Measurements from ENCODE around the gene HLA-G.

Gene HLA-G

GRCh38 chr6:29858006-29858405 lies 30.4 kb downstream of the HLA-G start:
- TF ChIP-seq CTCF (IDR thresholded peaks at IDR 0.05), result no peak

GRCh38 chr6:29861521-29862255 lies 34.1 kb downstream of the HLA-G start:
- no peak overlapping the region for H3K27ac ChIP-seq
- H3K4me1 ChIP-seq (ENCODE audit: control insufficient read depth in 1 of 2, insufficient read depth in 1 of 2, low read depth in 1 of 2, low read length in 1 of 2), result no peaks in the 10 kb centered on the region
- H3K36me3 ChIP-seq, result no peaks in the 10 kb centered on the region
- TF ChIP-seq CTCF (IDR thresholded peaks at IDR 0.05), result no peak
- no peaks in the 10 kb centered on the region for H3K9me3 ChIP-seq
- peaks cover 90% of the 10 kb centered on the region for H3K27me3 ChIP-seq
- no peak overlapping the region for H3K4me3 ChIP-seq (ENCODE audit: low read depth in 1 of 2, low read length in 1 of 2)

More at GRCh38 chr6:29858006-29858405, 30.4 kb downstream of the HLA-G start:
- Histone ChIP-seq H3K9me3 (no peaks in the 10 kb centered on the region), H3K4me3 (ENCODE audit: low read depth in 1 of 2, low read length in 1 of 2) (no peak overlapping the region), H3K27me3 (peaks cover 66% of the 10 kb centered on the region), H3K27ac (no peak overlapping the region), H3K36me3 (no peaks in the 10 kb centered on the region), H3K4me1 (ENCODE audit: control insufficient read depth in 1 of 2, insufficient read depth in 1 of 2, low read depth in 1 of 2, low read length in 1 of 2) (no peaks in the 10 kb centered on the region)

GRCh38 chr6:29864037-29864810 lies 36.6 kb downstream of the HLA-G start:
- no peak overlapping the region for H3K27ac ChIP-seq
- no peaks in the 10 kb centered on the region for H3K36me3 ChIP-seq
- peaks cover 94% of the 10 kb centered on the region for H3K27me3 ChIP-seq
- no peak overlapping the region for H3K4me3 ChIP-seq (ENCODE audit: low read depth in 1 of 2, low read length in 1 of 2)
- no peaks in the 10 kb centered on the region for H3K4me1 ChIP-seq (ENCODE audit: control insufficient read depth in 1 of 2, insufficient read depth in 1 of 2, low read depth in 1 of 2, low read length in 1 of 2)
- TF ChIP-seq CTCF (IDR thresholded peaks at IDR 0.05), result no peak
- H3K9me3 ChIP-seq, result no peaks in the 10 kb centered on the region

GRCh38 chr6:29865631-29866030 lies 38.0 kb downstream of the HLA-G start:
- H3K4me1 ChIP-seq (ENCODE audit: control insufficient read depth in 1 of 2, insufficient read depth in 1 of 2, low read depth in 1 of 2, low read length in 1 of 2), result no peaks in the 10 kb centered on the region
- TF ChIP-seq CTCF (IDR thresholded peaks at IDR 0.05), result no peak

GRCh38 chr6:29870104-29870503 lies 42.5 kb downstream of the HLA-G start:
- Histone ChIP-seq H3K4me3 (ENCODE audit: low read depth in 1 of 2, low read length in 1 of 2) (no peak overlapping the region), H3K9me3 (no peaks in the 10 kb centered on the region), H3K4me1 (ENCODE audit: control insufficient read depth in 1 of 2, insufficient read depth in 1 of 2, low read depth in 1 of 2, low read length in 1 of 2) (no peaks in the 10 kb centered on the region), H3K36me3 (no peaks in the 10 kb centered on the region), H3K27me3 (peaks cover 39% of the 10 kb centered on the region), H3K27ac (no peak overlapping the region)
- no peak for TF ChIP-seq CTCF (IDR thresholded peaks at IDR 0.05)

More at GRCh38 chr6:29865631-29866030, 38.0 kb downstream of the HLA-G start:
- no peak overlapping the region for H3K27ac ChIP-seq
- H3K9me3 ChIP-seq, result no peaks in the 10 kb centered on the region
- H3K36me3 ChIP-seq, result no peaks in the 10 kb centered on the region
- H3K27me3 ChIP-seq, result peaks cover 80% of the 10 kb centered on the region
- no peak overlapping the region for H3K4me3 ChIP-seq (ENCODE audit: low read depth in 1 of 2, low read length in 1 of 2)
